Fibroblast of peridontal ligament (primary cell): ENCODE data around the gene CHML.
"Not testable (repeated sequence)": the region's sequence is repeated elsewhere in the genome, so short reads cannot be mapped to it uniquely, and the experiment has no call there.

Source experiments
- DNase-seq: peaks from one replicate; pipeline ENCODE4 v3.0.0-alpha.2; 2010; ENCODE audit errors: extremely low read depth

CHML gene

GRCh38 chr1:241640149-241640866 lies at the start of gene CHML, which contains the start of gene OPN3:
Gene CHML, minus strand, starts transcription at chr1:241640369. Its CDS starts 4,603 bp downstream, at chr1:241635766.
Gene OPN3, minus strand, starts transcription at chr1:241640369. Its CDS starts 115 bp downstream, at chr1:241640254.
- DNase-seq: peak; percentile 73

GRCh38 chr1:241688940-241689368 lies 48.8 kb upstream of the CHML start:
- no peak for DNase-seq

GRCh38 chr1:241684108-241684507 lies 43.9 kb upstream of the CHML start:
- DNase-seq: no peak

GRCh38 chr1:241682921-241683320 lies 42.8 kb upstream of the CHML start:
- no peak for DNase-seq

- DNase-seq: not testable (repeated sequence)
These were observed 41.8 kb upstream of the CHML start for GRCh38 chr1:241681861-241682448.

GRCh38 chr1:241679961-241680360 lies 39.8 kb upstream of the CHML start:
- no peak for DNase-seq

- no peak for DNase-seq
These were observed 39.2 kb upstream of the CHML start for GRCh38 chr1:241679404-241679803.

- no peak for DNase-seq
These were observed 38.4 kb upstream of the CHML start for GRCh38 chr1:241678536-241678935.

- no peak for DNase-seq
These were observed 37.0 kb upstream of the CHML start for GRCh38 chr1:241677201-241677600.

GRCh38 chr1:241675983-241676382 lies 35.8 kb upstream of the CHML start:
- no peak for DNase-seq

- no peak for DNase-seq
These were observed 34.7 kb upstream of the CHML start for GRCh38 chr1:241674805-241675384.

GRCh38 chr1:241672301-241672700 lies 32.1 kb upstream of the CHML start:
- DNase-seq: no peak

GRCh38 chr1:241666419-241666818 lies 26.2 kb upstream of the CHML start:
- DNase-seq: no peak

- DNase-seq: no peak
These were observed 20.3 kb upstream of the CHML start for GRCh38 chr1:241660424-241660972.

GRCh38 chr1:241659016-241659415 lies 18.8 kb upstream of the CHML start:
- DNase-seq: not testable (repeated sequence)

- DNase-seq: peak; percentile 15
These were observed 18.1 kb upstream of the CHML start for GRCh38 chr1:241658081-241658793.

- no peak for DNase-seq
These were observed 14.5 kb upstream of the CHML start for GRCh38 chr1:241654641-241655040.

GRCh38 chr1:241654019-241654418 lies 13.8 kb upstream of the CHML start:
- no peak for DNase-seq

- no peak for DNase-seq
These were observed 11.8 kb upstream of the CHML start, which contains the start of gene WDR64 for GRCh38 chr1:241652012-241652411. Gene WDR64, plus strand, starts transcription at chr1:241652281. Its CDS starts 204 bp downstream, at chr1:241652485.

GRCh38 chr1:241648159-241648558 lies 8.0 kb upstream of the CHML start:
- DNase-seq: no peak

- DNase-seq: no peak
These were observed 7.5 kb upstream of the CHML start for GRCh38 chr1:241647658-241648057.

- DNase-seq: no peak
These were observed 6.0 kb upstream of the CHML start for GRCh38 chr1:241646201-241646600.
